Measurements from ENCODE around the gene HOXA3.
A peak's percentile ranks its signal among the peaks of the same experiment; 100 is the strongest.

HOXA3 gene

GRCh38 chr7:27154901-27155815, 2.8 kb upstream of the HOXA3 start:
- peak; percentile 41 for DNase-seq

DNA sequence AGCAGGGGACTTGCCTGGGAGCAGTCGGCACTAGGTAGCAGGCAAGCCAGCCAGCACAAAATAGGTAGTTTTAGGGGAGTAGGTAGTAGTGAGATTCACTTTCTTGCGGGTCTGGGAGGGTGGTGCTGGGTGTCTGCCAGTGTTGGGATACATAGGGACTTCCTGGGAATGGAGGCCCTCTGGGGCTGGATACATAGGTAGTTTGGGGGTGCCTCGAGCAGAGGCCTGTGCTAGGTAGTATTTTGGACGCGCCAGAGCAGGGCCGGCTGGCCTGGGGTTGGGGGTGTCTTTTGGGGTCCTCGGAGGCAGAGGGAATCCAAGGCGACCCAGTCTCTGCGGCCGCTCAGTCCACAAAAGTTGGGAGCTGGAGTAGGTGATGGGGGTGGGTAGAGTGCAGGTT, 2.0 kb upstream of the HOXA3 start:
- no peak for DNase-seq

- no peak for DNase-seq
These were observed 1.1 kb upstream of the HOXA3 start for GRCh38 chr7:27153526-27153925.

DNA sequence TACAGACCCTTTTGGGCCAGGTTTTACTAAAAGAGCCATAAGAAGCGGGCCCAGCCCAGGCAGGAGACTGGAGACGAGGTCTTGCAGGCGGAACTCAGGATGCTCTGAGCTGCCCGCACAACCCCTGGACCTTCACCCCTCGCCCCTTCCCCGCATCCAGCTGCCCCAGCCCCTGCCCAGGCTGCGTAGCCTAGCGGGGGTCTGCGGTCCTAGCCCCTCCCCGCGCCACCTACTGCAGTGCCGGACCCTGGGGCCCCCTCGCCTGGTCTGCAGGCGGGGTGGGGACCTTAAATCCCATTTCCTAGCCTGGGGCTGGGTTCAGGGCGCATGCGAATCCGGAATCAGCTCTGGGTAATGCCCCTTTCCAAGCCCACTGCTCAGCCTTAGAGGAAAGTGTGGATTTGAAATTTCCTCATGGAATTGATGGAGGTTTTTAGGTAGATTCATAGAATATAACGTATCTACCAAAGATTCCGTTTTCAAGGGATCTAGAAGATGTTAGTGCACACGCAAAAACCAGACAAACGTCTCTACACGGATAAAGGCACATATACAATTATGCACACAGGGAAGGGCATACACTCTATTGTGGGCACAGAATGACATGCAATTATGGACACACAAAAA, 546 bp upstream of the HOXA3 start:
- no peak for DNase-seq

DNA sequence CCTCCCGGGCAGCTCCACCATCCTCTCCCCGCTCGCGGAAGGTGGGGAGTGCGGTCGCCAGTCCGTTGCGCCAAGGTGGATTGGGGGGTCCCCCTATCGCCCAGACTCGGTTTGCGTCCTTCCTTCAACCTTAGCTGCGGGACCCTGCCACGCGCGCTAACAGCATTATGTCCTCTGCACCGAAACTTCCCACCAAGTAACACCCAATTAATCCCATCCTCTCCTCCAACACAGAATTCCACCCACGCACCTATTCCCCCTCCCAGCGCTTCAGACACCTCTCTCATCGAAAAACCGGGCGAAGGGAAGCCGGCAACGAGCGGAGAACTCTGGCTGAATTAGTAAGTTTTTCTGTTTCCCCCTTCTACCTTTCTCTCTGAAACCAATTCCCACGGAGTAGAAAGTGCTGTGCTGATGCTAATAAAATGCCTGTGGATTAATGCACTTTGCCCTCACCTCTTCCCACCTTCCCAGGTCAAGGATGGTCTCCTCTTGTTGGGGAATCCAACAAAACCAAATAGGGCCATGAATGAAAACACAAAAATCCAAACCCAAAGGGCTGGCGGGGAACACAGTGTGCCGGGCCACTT, 947 bp downstream of the HOXA3 start:
- no peak for DNase-seq

- peak; percentile 57 for DNase-seq
These were observed 1.6 kb downstream of the HOXA3 start for GRCh38 chr7:27150568-27151340.

DNA sequence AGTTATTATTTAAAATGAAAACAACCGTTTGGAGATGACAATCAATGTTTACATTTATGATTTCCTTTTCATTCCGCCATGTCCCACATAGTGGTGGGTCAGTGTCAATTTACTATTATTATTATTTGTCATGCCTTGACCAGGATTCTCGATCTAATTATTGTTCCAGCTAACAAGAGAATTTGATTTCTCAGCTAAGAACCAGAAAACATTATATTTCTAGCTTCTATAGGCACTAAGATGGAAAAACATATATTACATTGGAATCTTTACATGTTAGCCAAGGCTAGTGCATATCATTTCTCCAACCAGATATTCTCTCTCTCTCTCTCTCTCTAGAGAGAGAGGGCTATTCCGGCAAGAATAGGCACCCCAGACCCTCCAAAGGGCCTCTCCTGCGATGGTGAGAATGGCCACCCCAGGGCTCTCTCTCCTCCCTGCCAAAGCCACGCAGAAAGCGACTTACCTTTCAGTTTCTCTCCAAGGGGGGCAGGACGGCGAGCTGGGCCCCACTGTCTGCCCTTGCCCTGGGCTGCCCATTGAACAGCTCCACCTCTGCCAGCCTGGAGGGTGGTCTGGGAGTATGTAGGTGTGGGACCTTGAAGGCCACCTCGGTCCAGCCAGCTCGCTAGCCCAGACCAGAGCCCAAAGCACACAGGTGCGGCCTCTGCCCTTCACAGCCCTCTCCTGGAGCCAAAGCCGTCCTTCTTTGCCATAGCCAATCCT, 2.4 kb downstream of the HOXA3 start:
- DNase-seq: no peak

GRCh38 chr7:27148756-27149641, 3.4 kb downstream of the HOXA3 start:
- DNase-seq: no peak

- DNase-seq: no peak
These were observed 4.2 kb downstream of the HOXA3 start for GRCh38 chr7:27148031-27148755.

DNA sequence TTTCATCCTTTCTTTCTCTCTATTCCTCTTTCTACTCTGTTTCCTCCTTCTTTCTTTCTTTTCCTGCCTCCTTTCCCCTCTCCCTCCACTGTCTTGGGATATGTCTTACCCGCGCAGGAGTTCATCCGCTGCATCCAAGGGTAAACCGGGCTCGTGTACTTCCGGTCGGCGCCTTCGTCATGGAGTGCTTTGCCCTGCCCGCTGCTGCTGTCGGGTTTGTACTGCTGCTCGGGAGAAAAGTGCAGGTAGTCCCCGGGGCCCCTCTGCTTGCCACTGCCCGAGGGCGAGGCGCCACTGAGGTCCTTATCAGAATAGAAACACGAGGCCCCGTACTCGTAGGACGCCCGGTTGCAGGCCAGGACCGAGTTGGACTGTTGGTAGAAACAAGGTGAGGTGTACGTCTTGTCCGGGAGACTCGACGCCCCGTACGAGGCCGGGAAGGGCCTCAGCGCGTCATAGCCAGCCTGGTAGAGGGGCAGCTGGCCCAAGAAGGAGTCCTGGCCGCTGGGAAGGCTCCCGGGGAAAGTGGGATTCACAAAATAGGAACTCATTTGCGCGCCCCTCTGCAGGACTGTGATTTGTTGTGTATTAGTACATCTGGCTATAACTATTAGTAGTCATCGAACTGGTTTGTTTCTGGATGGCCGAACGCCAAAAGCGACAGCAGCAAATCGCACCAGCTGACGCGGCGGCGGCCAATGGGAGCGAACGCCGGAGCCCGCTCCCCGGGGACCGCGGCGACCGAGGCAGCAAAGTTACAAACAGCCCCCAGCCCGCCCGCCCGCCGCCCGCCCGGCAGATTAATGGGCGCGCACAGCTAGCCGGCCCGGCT, 5.0 kb downstream of the HOXA3 start, which contains the start of gene HOXA6:
TSS of gene HOXA6 (minus strand) at position 576 of the 832 bp plus-strand sequence. CDS start at position 551, 25 bp downstream.
- DNase-seq: no peak

- DNase-seq: no peak
These were observed 5.7 kb downstream of the HOXA3 start for GRCh38 chr7:27146491-27147198.

DNA sequence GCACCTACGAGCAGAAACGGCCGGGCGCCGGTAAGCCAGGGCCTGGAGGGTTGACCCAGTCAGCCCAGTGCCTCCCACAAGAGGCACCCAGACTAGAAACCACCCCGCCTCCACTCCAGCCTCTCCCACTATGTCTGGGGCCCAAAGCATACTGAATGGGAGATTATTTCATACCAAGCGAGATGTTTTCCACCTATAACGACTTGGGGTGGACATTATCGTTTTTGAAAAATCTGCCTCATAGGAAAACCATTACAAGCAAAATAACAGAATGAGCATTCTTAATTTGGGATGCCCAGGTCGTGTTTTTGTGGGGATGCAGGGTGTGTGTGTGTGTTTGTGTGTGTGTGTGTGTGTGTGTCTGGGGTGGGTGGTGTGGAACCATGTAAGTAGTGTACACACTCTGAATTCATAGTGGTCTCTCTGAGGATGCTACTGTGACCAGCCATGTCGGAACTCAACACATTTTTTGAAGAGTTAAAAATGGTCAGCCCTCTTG, 6.4 kb downstream of the HOXA3 start:
- DNase-seq: no peak

GRCh38 chr7:27145165-27145913, 7.0 kb downstream of the HOXA3 start:
- DNase-seq: no peak

GRCh38 chr7:27144781-27145164, 7.6 kb downstream of the HOXA3 start:
- no peak for DNase-seq

GRCh38 chr7:27143950-27144780, 8.2 kb downstream of the HOXA3 start:
- no peak for DNase-seq

- no peak for DNase-seq
These were observed 9.1 kb downstream of the HOXA3 start, which contains the start of gene HOXA5 for GRCh38 chr7:27143023-27143949. Gene HOXA5 (minus strand): TSS chr7:27143681. CDS start chr7:27143607, 74 bp downstream.

Measured in stimulated activated CD4-positive, alpha-beta T cell treated with anti-CD3 and anti-CD28 coated beads, Interleukin-1b, Interleukin-23, amount 100 ng/mL, for 48 hours (primary cell).